GM23338 (cell line): ENCODE measurements around the gene ARL4A. TPM values are rescaled to one million over a fixed set of nuclear protein-coding genes. Genes with fewer than 3 reads are reported as not detected.

Experiments
- ATAC-seq: fragments of 200-7000 bp; cut with Tn5 transposase; 3 replicates; pipeline ENCODE4 v1.9.1; 2020
- DNase-seq: peaks from one replicate; pipeline ENCODE4 v3.0.0-alpha.2; 2015; ENCODE audit warnings: low spot score
- H2AFZ ChIP-seq: fragments of 200-600 bp; sonication (generic); 2 replicates; pipeline ENCODE4 v1.8.0; 2016; ENCODE audit warnings: antibody characterized with exemption, mild to moderate bottlenecking, moderate library complexity
- H3F3A ChIP-seq: fragments of 200-600 bp; sonication (generic); replicated peaks from 2 replicates; pipeline ENCODE4 v1.8.0; 2017; ENCODE audit warnings: antibody characterized with exemption, mixed run types, low read depth
- H3K27ac ChIP-seq: fragments of 200-600 bp; sonication (generic); 2 replicates; pipeline ENCODE4 v1.6.1; 2016; ENCODE audit warnings: low read depth
- H3K27me3 ChIP-seq: fragments of 200-600 bp; sonication (generic); 2 replicates; pipeline ENCODE4 v1.8.0; 2016; ENCODE audit warnings: mild to moderate bottlenecking, mixed run types, moderate library complexity; ENCODE audit not compliant: insufficient read depth
- H3K36me3 ChIP-seq: fragments of 200-600 bp; sonication (generic); 2 replicates; pipeline ENCODE4 v1.8.0; 2016; ENCODE audit warnings: mild to moderate bottlenecking; ENCODE audit not compliant: insufficient read depth
- H3K4me1 ChIP-seq: fragments of 200-600 bp; sonication (generic); 2 replicates; pipeline ENCODE4 v1.8.0; 2016; ENCODE audit warnings: mild to moderate bottlenecking, moderate library complexity; ENCODE audit not compliant: insufficient read depth
- H3K4me2 ChIP-seq: fragments of 200-600 bp; sonication (generic); 2 replicates; pipeline ENCODE4 v1.7.1; 2017; ENCODE audit warnings: mixed run types
- H3K4me3 ChIP-seq: fragments of 200-600 bp; sonication (generic); 2 replicates; pipeline ENCODE4 v1.6.1; 2016; ENCODE audit warnings: mixed run types
- H3K79me2 ChIP-seq: fragments of 200-600 bp; sonication (generic); replicated peaks from 2 replicates; pipeline ENCODE4 v1.8.0; 2017; ENCODE audit warnings: mild to moderate bottlenecking; ENCODE audit not compliant: insufficient read depth
- H3K9me2 ChIP-seq: fragments of 200-600 bp; sonication (generic); 2 replicates; pipeline ENCODE4 v1.8.0; 2017; ENCODE audit not compliant: insufficient read depth
- H4K20me1 ChIP-seq: fragments of 200-600 bp; sonication (generic); replicated peaks from 2 replicates; pipeline ENCODE4 v1.8.0; 2017; ENCODE audit warnings: mild to moderate bottlenecking; ENCODE audit not compliant: insufficient read depth
- H3K27ac Mint-ChIP-seq: 2 replicates; pipeline ENCODE4 v1.8.0; 2020; ENCODE audit warnings: inconsistent platforms, mild to moderate bottlenecking, moderate library complexity, mixed read lengths
- H3K27me3 Mint-ChIP-seq: 3 replicates; pipeline ENCODE4 v1.8.0; 2022; ENCODE audit warnings: low read depth, mild to moderate bottlenecking, moderate library complexity, mixed read lengths, inconsistent platforms; ENCODE audit not compliant: insufficient read depth, poor library complexity
- H3K36me3 Mint-ChIP-seq: 3 replicates; pipeline ENCODE4 v1.8.0; 2021; ENCODE audit warnings: low read depth, mild to moderate bottlenecking, inconsistent platforms, moderate library complexity, mixed read lengths
- H3K4me1 Mint-ChIP-seq: 3 replicates; pipeline ENCODE4 v1.8.0; 2020; ENCODE audit warnings: mild to moderate bottlenecking, inconsistent platforms, mixed read lengths
- H3K4me3 Mint-ChIP-seq: 3 replicates; pipeline ENCODE4 v1.8.0; 2021; ENCODE audit warnings: moderate library complexity, mild to moderate bottlenecking, inconsistent platforms, mixed read lengths
- H3K9me3 Mint-ChIP-seq: 3 replicates; pipeline ENCODE4 v1.8.0; 2020; ENCODE audit warnings: moderate library complexity, mild to moderate bottlenecking, inconsistent platforms, mixed read lengths
- CTCF ChIP-seq, 2 experiments: fragments of 200-600 bp in 1 of 2; sonication (generic) in 1 of 2; conservative IDR thresholded peaks; 2 replicates each; pipeline versions ENCODE4 v1.5.1 to v1.6.1; 2016 to 2017; ENCODE audit warnings: antibody characterized with exemption in 2 of 2, low read depth in 2 of 2, mild to moderate bottlenecking in 2 of 2, moderate library complexity in 1 of 2
- EZH2 ChIP-seq: fragments of 200-600 bp; sonication (generic); IDR thresholded peaks from one replicate; pipeline ENCODE4 v1.8.0; 2017; ENCODE audit warnings: antibody characterized with exemption, mild to moderate bottlenecking, low read depth; ENCODE audit not compliant: unreplicated experiment
- JUNB ChIP-seq: IDR thresholded peaks from one replicate; pipeline ENCODE4 v1.6.1; 2016; ENCODE audit warnings: antibody characterized with exemption; ENCODE audit not compliant: unreplicated experiment
- POLR2AphosphoS5 ChIP-seq: IDR thresholded peaks from 2 replicates; pipeline ENCODE4 v1.6.1; 2016; ENCODE audit warnings: antibody characterized with exemption, low read depth
- ZNF114 ChIP-seq: fragments of 250-450 bp; sonication (Bioruptor Pico); IDR thresholded peaks from 2 replicates; pipeline ENCODE4 v1.5.0; 2020; ENCODE audit warnings: mild to moderate bottlenecking, moderate library complexity
- polyA plus RNA-seq: library from polyadenylated mRNA; unstranded; fragments of >200 nt; fragmentation: Nextera tagmentation; extraction: Ambion mirVana; gene quantifications from 2 replicates; pipeline ENCODE4 v1.2.1, GENCODE V29; 2016
- total RNA-seq: library from RNA; depleted of rRNA; stranded (reverse); fragments of >200 nt; shearing (Covaris generic); gene quantifications from 2 replicates; pipeline ENCODE4 v1.2.3, GENCODE V29; 2014

ARL4A gene
- total and polyA plus RNA-seq, 2 experiments from 2014 or later, result 48.9 to 82.5 TPM

GRCh38 chr7:12674053-12674452 lies 13.4 kb upstream of the ARL4A start (continued):
- TF ChIP-seq EZH2 (no peak), ZNF114 (CRISPR knock-in tag) (no peak), POLR2AphosphoS5 (no peak)

GRCh38 chr7:12674861-12675260 lies 12.6 kb upstream of the ARL4A start:
- H3K9me2 ChIP-seq, result no peaks in the 10 kb centered on the region
- H3K27me3 ChIP-seq, result no peaks in the 10 kb centered on the region
- Mint-ChIP-seq H3K4me1 (no peaks in the 10 kb centered on the region), H3K27me3 (no peaks in the 10 kb centered on the region), H3K36me3 (peaks cover 10% of the 10 kb centered on the region; the same call in 2 of the 3 replicates), H3K4me3 (no peak overlapping the region), H3K9me3 (peaks cover 15% of the 10 kb centered on the region), H3K27ac (no peak overlapping the region)
- H3K4me3 ChIP-seq, result no peak overlapping the region
- peak; percentile 78 to 89 for TF ChIP-seq CTCF (conservative IDR thresholded peaks at IDR 0.05; ENCODE audit: low read depth in 2 of 2)
- no peak for TF ChIP-seq EZH2
- ATAC-seq, result peak; percentile 74
- H3K27ac ChIP-seq, result no peak overlapping the region
- no peak overlapping the region for H3K4me2 ChIP-seq
- DNase-seq, result peak; percentile 83
- no peaks in the 10 kb centered on the region for H4K20me1 ChIP-seq
- H3K79me2 ChIP-seq, result no peaks in the 10 kb centered on the region
- no peaks in the 10 kb centered on the region for H3F3A ChIP-seq
- H3K36me3 ChIP-seq, result no peaks in the 10 kb centered on the region
- H2AFZ ChIP-seq, result no peak overlapping the region
- H3K4me1 ChIP-seq, result no peaks in the 10 kb centered on the region

- DNase-seq (peak; percentile 66), ATAC-seq (no peak)
- H3K36me3 ChIP-seq, result no peaks in the 10 kb centered on the region
- Mint-ChIP-seq H3K36me3 (peaks cover 2% of the 10 kb centered on the region; the same call in 1 of the 3 replicates), H3K9me3 (no peaks in the 10 kb centered on the region; the same call in 2 of the 3 replicates), H3K27me3 (no peaks in the 10 kb centered on the region), H3K27ac (no peak overlapping the region), H3K4me1 (peaks cover 13% of the 10 kb centered on the region), H3K4me3 (no peak overlapping the region)
- no peak overlapping the region for H3K4me2 ChIP-seq
- H4K20me1 ChIP-seq, result peaks cover 4% of the 10 kb centered on the region
- H3K9me2 ChIP-seq, result no peaks in the 10 kb centered on the region
- H3K79me2 ChIP-seq, result peaks cover 14% of the 10 kb centered on the region
- no peak overlapping the region for H2AFZ ChIP-seq
- no peak overlapping the region for H3K27ac ChIP-seq
- H3K4me3 ChIP-seq, result no peak overlapping the region
- H3K4me1 ChIP-seq, result peaks cover 17% of the 10 kb centered on the region
- no peaks in the 10 kb centered on the region for H3F3A ChIP-seq
- TF ChIP-seq JUNB (no peak), CTCF (conservative IDR thresholded peaks at IDR 0.05; ENCODE audit: low read depth in 2 of 2) (peak; percentile 49 to 59)
- H3K27me3 ChIP-seq, result no peaks in the 10 kb centered on the region
These were observed 3.5 kb upstream of the ARL4A start for GRCh38 chr7:12683678-12684585.
